PC-9 (cell line): ENCODE results near the gene VWA8. TPM values are rescaled to one million over a fixed set of nuclear protein-coding genes. Genes with fewer than 3 reads are reported as not detected.
"Not testable (repeated sequence)": the region's sequence is repeated elsewhere in the genome, so short reads cannot be mapped to it uniquely, and the experiment has no call there.

Source experiments
- BruUV-seq: library from RNA; stranded (reverse); fragments of 400-500 nt; replicated peaks from 2 replicates; lab custom pipeline; 2021; lab: Mats Ljungman, UMichigan
- CTCF ChIA-PET: fragments of 300-600 bp; sonication (Branson Sonifier 250); formaldehyde crosslinking; loops from one replicate; lab custom pipeline; 2022; ENCODE audit warnings: antibody characterized with exemption; lab: Charles Lee
- POLR2A ChIA-PET: fragments of 300-600 bp; sonication (Branson Sonifier 250); formaldehyde crosslinking; loops from one replicate; lab custom pipeline; 2022; ENCODE audit warnings: antibody characterized with exemption; ENCODE audit not compliant: unreplicated experiment; lab: Charles Lee
- DNase-seq, 2 experiments: peaks; one replicate each; pipeline versions ENCODE4 v3.0.0 to v3.0.0-alpha.2; 2015 to 2022; ENCODE audit warnings: mixed read lengths in 1 of 2
- H2AFZ ChIP-seq: fragments of 200-600 bp; sonication (generic); 2 replicates; pipeline ENCODE4 v1.8.1; 2017; ENCODE audit warnings: antibody characterized with exemption
- H3F3A ChIP-seq: fragments of 200-600 bp; sonication (generic); 2 replicates; pipeline ENCODE4 v1.8.1; 2017; ENCODE audit warnings: antibody characterized with exemption, mild to moderate bottlenecking, low read depth; ENCODE audit not compliant: insufficient read depth
- H3K27ac ChIP-seq: fragments of 200-600 bp; sonication (generic); 2 replicates; pipeline ENCODE4 v1.6.1; 2016; ENCODE audit warnings: mixed run types
- H3K27me3 ChIP-seq: fragments of 200-600 bp; sonication (generic); 2 replicates; pipeline ENCODE4 v1.6.1; 2016; ENCODE audit warnings: low read depth, mixed run types; ENCODE audit not compliant: insufficient read depth
- H3K36me3 ChIP-seq: fragments of 200-600 bp; sonication (generic); 2 replicates; pipeline ENCODE4 v1.6.1; 2016; ENCODE audit warnings: low read depth, mixed run types
- H3K4me1 ChIP-seq: fragments of 200-600 bp; sonication (generic); replicated peaks from 2 replicates; pipeline ENCODE4 v1.6.1; 2016; ENCODE audit warnings: mixed run types; ENCODE audit not compliant: insufficient read depth
- H3K4me2 ChIP-seq: fragments of 200-600 bp; sonication (generic); 2 replicates; pipeline ENCODE4 v1.6.1; 2017; ENCODE audit warnings: mixed run types
- H3K4me3 ChIP-seq: fragments of 200-600 bp; sonication (generic); 2 replicates; pipeline ENCODE4 v1.6.1; 2016; ENCODE audit warnings: mixed run types
- H3K79me2 ChIP-seq: fragments of 200-600 bp; sonication (generic); 2 replicates; pipeline ENCODE4 v1.6.1; 2017; ENCODE audit warnings: low read depth, mixed run types
- H3K9me2 ChIP-seq: fragments of 200-600 bp; sonication (generic); 2 replicates; pipeline ENCODE4 v1.8.1; 2017; ENCODE audit warnings: mild to moderate bottlenecking; ENCODE audit not compliant: insufficient read depth
- H3K9me3 ChIP-seq: fragments of 200-600 bp; sonication (generic); 2 replicates; pipeline ENCODE4 v1.8.1; 2016; ENCODE audit warnings: low read depth; ENCODE audit not compliant: insufficient read depth
- H4K20me1 ChIP-seq: fragments of 200-600 bp; sonication (generic); 2 replicates; pipeline ENCODE4 v1.8.1; 2017; ENCODE audit not compliant: insufficient read depth
- EZH2 ChIP-seq: fragments of 200-600 bp; sonication (generic); IDR thresholded peaks from 2 replicates; pipeline ENCODE4 v1.8.0; 2017; ENCODE audit warnings: antibody characterized with exemption, low read depth
- intact Hi-C: fragments of 100-400 bp; cut with micrococcal nuclease; formaldehyde crosslinking; loops from one replicate; pipeline ENCODE4 v1.10.0; 2022; ENCODE audit not compliant: unreplicated experiment
- total RNA-seq: library from RNA; stranded (reverse); gene quantifications from 2 replicates; pipeline ENCODE4 v1.2.3, GENCODE V29; 2021
- TF ChIP-seq, protein P1 (sequence below): fragments of 200-600 bp; sonication (generic); conservative IDR thresholded peaks from 2 replicates; pipeline ENCODE4 v1.6.1; 2017; ENCODE audit warnings: mixed run types, antibody characterized with exemption, mild to moderate bottlenecking, moderate library complexity

VWA8 gene
- total RNA-seq, 1 experiment from 2014 or later = 14.1 TPM

DNA sequence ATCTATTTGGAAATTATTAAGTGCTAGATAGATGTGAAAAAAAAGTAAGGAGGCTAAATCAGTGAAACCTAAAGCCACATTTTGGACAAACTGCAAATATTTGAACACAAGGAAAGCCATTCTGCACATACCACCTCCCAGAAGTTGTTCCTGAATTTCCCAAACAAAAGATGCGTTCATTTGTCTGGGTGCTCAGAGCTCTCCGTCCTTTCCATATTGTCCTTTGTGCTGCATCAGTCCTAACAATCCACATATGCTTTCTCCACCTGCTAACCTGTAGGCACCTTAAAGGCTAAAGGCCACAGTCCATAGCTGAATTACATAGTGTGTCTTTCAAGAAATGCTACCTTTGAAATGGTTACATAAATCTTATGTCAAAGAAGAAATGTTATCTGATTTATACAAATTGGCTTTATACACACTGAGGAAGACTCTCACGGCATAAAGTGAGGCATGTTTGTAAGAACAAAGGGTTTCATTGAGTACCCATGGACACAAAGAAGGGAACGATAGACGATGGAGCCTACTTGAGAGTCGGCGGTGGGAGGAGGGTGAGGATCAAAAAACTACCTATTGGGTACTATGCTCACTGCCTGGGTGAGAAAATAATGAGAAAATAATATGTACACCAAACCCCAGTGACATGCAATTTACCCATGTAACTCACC lies 321.5 kb downstream of the VWA8 start:
- TF ChIP-seq EZH2 = no peak
- TF ChIP-seq, protein P1, sequence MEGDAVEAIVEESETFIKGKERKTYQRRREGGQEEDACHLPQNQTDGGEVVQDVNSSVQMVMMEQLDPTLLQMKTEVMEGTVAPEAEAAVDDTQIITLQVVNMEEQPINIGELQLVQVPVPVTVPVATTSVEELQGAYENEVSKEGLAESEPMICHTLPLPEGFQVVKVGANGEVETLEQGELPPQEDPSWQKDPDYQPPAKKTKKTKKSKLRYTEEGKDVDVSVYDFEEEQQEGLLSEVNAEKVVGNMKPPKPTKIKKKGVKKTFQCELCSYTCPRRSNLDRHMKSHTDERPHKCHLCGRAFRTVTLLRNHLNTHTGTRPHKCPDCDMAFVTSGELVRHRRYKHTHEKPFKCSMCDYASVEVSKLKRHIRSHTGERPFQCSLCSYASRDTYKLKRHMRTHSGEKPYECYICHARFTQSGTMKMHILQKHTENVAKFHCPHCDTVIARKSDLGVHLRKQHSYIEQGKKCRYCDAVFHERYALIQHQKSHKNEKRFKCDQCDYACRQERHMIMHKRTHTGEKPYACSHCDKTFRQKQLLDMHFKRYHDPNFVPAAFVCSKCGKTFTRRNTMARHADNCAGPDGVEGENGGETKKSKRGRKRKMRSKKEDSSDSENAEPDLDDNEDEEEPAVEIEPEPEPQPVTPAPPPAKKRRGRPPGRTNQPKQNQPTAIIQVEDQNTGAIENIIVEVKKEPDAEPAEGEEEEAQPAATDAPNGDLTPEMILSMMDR = no peak
- Histone ChIP-seq H2AFZ (no peak overlapping the region), H3K4me3 (no peak overlapping the region), H3K4me1 (no peaks in the 10 kb centered on the region), H3K27ac (no peak overlapping the region), H4K20me1 (no peaks in the 10 kb centered on the region), H3K4me2 (no peak overlapping the region), H3K9me3 (no peaks in the 10 kb centered on the region), H3K9me2 (no peaks in the 10 kb centered on the region), H3F3A (no peaks in the 10 kb centered on the region), H3K27me3 (no peaks in the 10 kb centered on the region), H3K36me3 (no peaks in the 10 kb centered on the region), H3K79me2 (no peaks in the 10 kb centered on the region)
- ChIA-PET POLR2A (interaction anchor here (0.6 kb wide), 1 partner anchor 71 kb away, joined by 7 read pairs; no protein-coding TSS in a partner anchor), CTCF (no interaction called here)
- DNase-seq = no peak
- BruUV-seq = no TSS peak
- intact Hi-C loops = no loop called here

DNA sequence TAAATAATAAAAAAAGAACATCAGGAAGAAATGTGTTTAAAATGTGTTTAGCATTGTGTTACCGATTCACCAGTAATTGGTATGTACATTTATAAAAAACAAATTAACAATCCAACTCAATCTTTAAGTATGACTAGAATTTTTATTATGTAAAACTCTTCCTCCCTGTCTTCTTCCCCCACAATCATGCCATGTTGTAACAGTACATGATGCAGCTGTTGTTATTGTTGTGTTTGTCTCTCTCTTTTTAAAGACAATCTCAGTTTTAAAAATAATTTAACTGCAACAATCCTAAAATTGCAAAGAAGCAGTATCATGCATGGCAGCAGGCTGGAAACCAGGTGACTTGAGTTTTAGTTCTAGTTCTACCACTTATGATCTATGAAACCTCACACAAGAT lies 323.3 kb downstream of the VWA8 start:
- Histone ChIP-seq H3K4me2 (no peak overlapping the region), H3K36me3 (no peaks in the 10 kb centered on the region), H3K9me2 (no peaks in the 10 kb centered on the region), H3F3A (no peaks in the 10 kb centered on the region), H2AFZ (no peak overlapping the region), H3K27me3 (no peaks in the 10 kb centered on the region), H3K4me1 (no peaks in the 10 kb centered on the region), H3K79me2 (no peaks in the 10 kb centered on the region), H3K4me3 (no peak overlapping the region), H3K27ac (no peak overlapping the region), H4K20me1 (no peaks in the 10 kb centered on the region), H3K9me3 (no peaks in the 10 kb centered on the region)
- intact Hi-C loops = no loop called here
- POLR2A ChIA-PET = interaction anchor here (0.5 kb wide), 1 partner anchor 11 kb away, joined by 6 read pairs; no protein-coding TSS in a partner anchor
- CTCF ChIA-PET = no interaction called here
- no TSS peak for BruUV-seq
- TF ChIP-seq, protein P1 = no peak
- TF ChIP-seq EZH2 = no peak
- no peak for DNase-seq

DNA sequence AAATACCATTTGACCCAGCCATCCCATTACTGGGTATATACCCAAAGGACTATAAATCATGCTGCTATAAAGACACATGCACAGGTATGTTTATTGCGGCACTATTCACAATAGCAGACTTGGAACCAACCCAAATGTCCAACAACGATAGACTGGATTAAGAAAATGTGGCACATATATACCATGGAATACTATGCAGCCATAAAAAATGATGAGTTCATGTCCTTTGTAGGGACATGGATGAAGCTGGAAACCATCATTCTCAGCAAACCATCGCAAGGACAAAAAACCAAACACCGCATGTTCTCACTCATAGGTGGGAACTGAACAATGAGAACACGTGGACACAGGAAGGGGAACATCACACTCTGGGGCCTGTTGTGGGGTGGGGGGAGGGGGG lies 323.9 kb downstream of the VWA8 start:
- intact Hi-C loops, H3K9me3 ChIP-seq, H3K9me2 ChIP-seq, H4K20me1 ChIP-seq, H3K4me1 ChIP-seq, H3K79me2 ChIP-seq, H3K27ac ChIP-seq, CTCF ChIA-PET, H3K4me2 ChIP-seq, H3K27me3 ChIP-seq, DNase-seq, H3K4me3 ChIP-seq, H2AFZ ChIP-seq, BruUV-seq, H3K36me3 ChIP-seq, H3F3A ChIP-seq: not testable (repeated sequence)
- POLR2A ChIA-PET = interaction anchor here (0.5 kb wide), 1 partner anchor 11 kb away, joined by 6 read pairs; no protein-coding TSS in a partner anchor

GRCh38 chr13:41636590-41636989 lies 324.3 kb downstream of the VWA8 start:
- H3K9me3 ChIP-seq, H3K9me2 ChIP-seq, POLR2A ChIA-PET, H3K4me2 ChIP-seq, intact Hi-C loops, H3K4me3 ChIP-seq, H3K36me3 ChIP-seq, H3K79me2 ChIP-seq, H4K20me1 ChIP-seq, DNase-seq, H3K27me3 ChIP-seq, H2AFZ ChIP-seq, BruUV-seq, H3F3A ChIP-seq, H3K27ac ChIP-seq, H3K4me1 ChIP-seq: not testable (repeated sequence)
- CTCF ChIA-PET = interaction anchor here (1.0 kb wide), 1 partner anchor 20 kb away, joined by 4 read pairs; no protein-coding TSS in a partner anchor
